ENCODE data around the gene MAPK8.

- TF ChIP-seq CTCF (IDR thresholded peaks at IDR 0.05) (no peak), ZFX (IDR thresholded peaks at IDR 0.05; ENCODE audit: borderline replicate concordance) (no peak)
Observed at GRCh38 chr10:48469516-48470020, 163.1 kb downstream of the MAPK8 start.

All from 22Rv1 (cell line).